ENCODE results near the gene JPH2. TPM values are rescaled to one million over a fixed set of nuclear protein-coding genes. Genes with fewer than 3 reads are reported as not detected.

Gene JPH2
- total and polyA plus RNA-seq, 10 of the 15 experiments (the other 5 are each of a cell fraction or from before 2014, with no cell fraction given): 0.16 TPM; not detected in 9

DNA sequence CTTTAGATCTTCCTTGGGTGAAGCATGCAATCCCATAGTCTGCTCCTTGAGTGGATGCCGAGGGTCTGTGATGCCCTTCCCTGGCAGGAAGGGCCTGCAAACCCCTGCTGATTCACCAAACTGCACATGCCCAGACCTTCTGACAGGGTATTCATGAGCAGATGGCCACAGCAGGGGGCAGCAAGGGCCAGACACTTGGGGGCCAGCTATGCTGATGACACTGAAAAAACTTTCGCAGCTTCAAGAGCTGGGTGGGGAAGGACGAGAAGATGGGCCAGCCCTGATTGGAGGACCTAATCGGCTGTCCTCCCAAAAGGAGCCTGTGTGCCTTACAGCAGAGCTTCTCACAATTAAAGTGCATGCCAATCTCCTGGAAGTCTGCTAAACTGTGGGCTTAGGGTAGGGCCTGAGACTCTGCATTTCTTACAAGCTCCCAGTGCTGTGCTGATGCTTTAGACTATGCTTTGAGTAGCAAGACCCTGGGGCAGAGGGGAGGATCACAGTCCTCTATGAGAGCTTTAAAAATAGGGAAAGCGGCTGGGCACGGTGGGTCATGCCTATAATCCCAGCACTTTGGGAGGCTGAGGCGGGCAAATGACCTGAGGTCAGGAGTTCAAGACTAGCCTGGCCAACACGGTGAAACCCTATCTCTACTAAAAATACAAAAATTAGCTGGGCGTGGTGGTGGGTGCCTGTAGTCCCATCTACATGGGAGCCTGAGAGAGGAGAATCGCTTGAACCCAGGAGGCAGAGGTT, 44.9 kb upstream of the JPH2 start:
- RAD21 ChIA-PET (ENCODE audit: unreplicated experiment): no interaction called here
- no peaks in the 10 kb centered on the region; a peak in 1 of 4 replicates for H3K27me3 ChIP-seq (replicated peaks in 1 of 2; ENCODE audit: control insufficient read depth in 2 of 2, insufficient read depth in 2 of 2, low read length in 1 of 2)
- TF ChIP-seq ZBED1 (IDR thresholded peaks at IDR 0.05; ENCODE audit: borderline replicate concordance) (no peak), CHD4 (IDR thresholded peaks at IDR 0.05) (no peak), HCFC1 (IDR thresholded peaks at IDR 0.05; ENCODE audit: low read length) (no peak), CBFB (IDR thresholded peaks at IDR 0.05; ENCODE audit: low read depth) (no peak), BCL11A (IDR thresholded peaks at IDR 0.05; ENCODE audit: low read depth, low read length) (no peak), NFXL1 (IDR thresholded peaks at IDR 0.05; ENCODE audit: borderline replicate concordance) (no peak), SMAD1 (IDR thresholded peaks at IDR 0.05; ENCODE audit: low read depth, partially characterized antibody) (no peak), MTA3 (IDR thresholded peaks at IDR 0.05; ENCODE audit: borderline replicate concordance, low read length) (no peak)
- TF ChIP-seq, protein P1, sequence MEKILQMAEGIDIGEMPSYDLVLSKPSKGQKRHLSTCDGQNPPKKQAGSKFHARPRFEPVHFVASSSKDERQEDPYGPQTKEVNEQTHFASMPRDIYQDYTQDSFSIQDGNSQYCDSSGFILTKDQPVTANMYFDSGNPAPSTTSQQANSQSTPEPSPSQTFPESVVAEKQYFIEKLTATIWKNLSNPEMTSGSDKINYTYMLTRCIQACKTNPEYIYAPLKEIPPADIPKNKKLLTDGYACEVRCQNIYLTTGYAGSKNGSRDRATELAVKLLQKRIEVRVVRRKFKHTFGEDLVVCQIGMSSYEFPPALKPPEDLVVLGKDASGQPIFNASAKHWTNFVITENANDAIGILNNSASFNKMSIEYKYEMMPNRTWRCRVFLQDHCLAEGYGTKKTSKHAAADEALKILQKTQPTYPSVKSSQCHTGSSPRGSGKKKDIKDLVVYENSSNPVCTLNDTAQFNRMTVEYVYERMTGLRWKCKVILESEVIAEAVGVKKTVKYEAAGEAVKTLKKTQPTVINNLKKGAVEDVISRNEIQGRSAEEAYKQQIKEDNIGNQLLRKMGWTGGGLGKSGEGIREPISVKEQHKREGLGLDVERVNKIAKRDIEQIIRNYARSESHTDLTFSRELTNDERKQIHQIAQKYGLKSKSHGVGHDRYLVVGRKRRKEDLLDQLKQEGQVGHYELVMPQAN (conservative IDR thresholded peaks at IDR 0.05): no peak
- TF ChIP-seq, protein P2, sequence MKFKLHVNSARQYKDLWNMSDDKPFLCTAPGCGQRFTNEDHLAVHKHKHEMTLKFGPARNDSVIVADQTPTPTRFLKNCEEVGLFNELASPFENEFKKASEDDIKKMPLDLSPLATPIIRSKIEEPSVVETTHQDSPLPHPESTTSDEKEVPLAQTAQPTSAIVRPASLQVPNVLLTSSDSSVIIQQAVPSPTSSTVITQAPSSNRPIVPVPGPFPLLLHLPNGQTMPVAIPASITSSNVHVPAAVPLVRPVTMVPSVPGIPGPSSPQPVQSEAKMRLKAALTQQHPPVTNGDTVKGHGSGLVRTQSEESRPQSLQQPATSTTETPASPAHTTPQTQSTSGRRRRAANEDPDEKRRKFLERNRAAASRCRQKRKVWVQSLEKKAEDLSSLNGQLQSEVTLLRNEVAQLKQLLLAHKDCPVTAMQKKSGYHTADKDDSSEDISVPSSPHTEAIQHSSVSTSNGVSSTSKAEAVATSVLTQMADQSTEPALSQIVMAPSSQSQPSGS (IDR thresholded peaks at IDR 0.05; ENCODE audit: low read length): no peak
- TF ChIP-seq, protein P3, sequence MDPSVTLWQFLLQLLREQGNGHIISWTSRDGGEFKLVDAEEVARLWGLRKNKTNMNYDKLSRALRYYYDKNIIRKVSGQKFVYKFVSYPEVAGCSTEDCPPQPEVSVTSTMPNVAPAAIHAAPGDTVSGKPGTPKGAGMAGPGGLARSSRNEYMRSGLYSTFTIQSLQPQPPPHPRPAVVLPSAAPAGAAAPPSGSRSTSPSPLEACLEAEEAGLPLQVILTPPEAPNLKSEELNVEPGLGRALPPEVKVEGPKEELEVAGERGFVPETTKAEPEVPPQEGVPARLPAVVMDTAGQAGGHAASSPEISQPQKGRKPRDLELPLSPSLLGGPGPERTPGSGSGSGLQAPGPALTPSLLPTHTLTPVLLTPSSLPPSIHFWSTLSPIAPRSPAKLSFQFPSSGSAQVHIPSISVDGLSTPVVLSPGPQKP (IDR thresholded peaks at IDR 0.05; ENCODE audit: low read depth, low read length): no peak
- intact Hi-C loops (cut with micrococcal nuclease; ENCODE audit: unreplicated experiment): no loop called here
- ATAC-seq (no peak), DNase-seq (ENCODE audit: low read depth, low spot score) (no peak), FAIRE-seq (no peak)
- H3K4me2 ChIP-seq (ENCODE audit: control insufficient read depth, insufficient read depth): no peak overlapping the region
- in situ Hi-C loops (cut with MboI): no loop called here
- no peak overlapping the region for H3K9ac ChIP-seq (ENCODE audit: control insufficient read depth, insufficient read depth, low read length)
- no peak overlapping the region for H3K27ac ChIP-seq (ENCODE audit: control insufficient read depth, insufficient read depth)
- POLR2A ChIA-PET: no interaction called here
- H3K79me2 ChIP-seq (ENCODE audit: control insufficient read depth, insufficient read depth, low read length): no peaks in the 10 kb centered on the region
- WGBS (ENCODE audit: insufficient coverage, insufficient replicate concordance, low lambda C conversion rate, missing lambda C conversion rate): 38% methylated on average over 10 of the region's 10 CpGs
- no peaks in the 10 kb centered on the region for H3K36me3 ChIP-seq (ENCODE audit: control insufficient read depth in 2 of 2, insufficient read depth in 2 of 2, low read length in 1 of 2)
- H3K9me3 ChIP-seq (replicated peaks; ENCODE audit: control insufficient read depth, insufficient read depth, low read length): no peaks in the 10 kb centered on the region
- SMC1A ChIA-PET (ENCODE audit: uncharacterized antibody, unreplicated experiment): no interaction called here
- H3K4me1 ChIP-seq (ENCODE audit: control insufficient read depth, insufficient read depth, low read length): no peaks in the 10 kb centered on the region
- H2AFZ ChIP-seq (ENCODE audit: control insufficient read depth, low read depth, low read length): no peak overlapping the region
- CTCF ChIA-PET: interaction anchor here (0.7 to 1.3 kb wide), 2 partner anchors 79 to 765 kb away, joined by 3 read pairs; partner anchors contain the start of gene FITM2
- no TSS peak for BruUV-seq (replicated peaks)
- no peak overlapping the region for H3K4me3 ChIP-seq
- H4K20me1 ChIP-seq (ENCODE audit: control insufficient read depth, insufficient read depth): no peaks in the 10 kb centered on the region

Data from GM12878 (cell line).